AG10803 (cell line): ENCODE data around the gene BRCA1.
"Not testable (repeated sequence)": the region's sequence is repeated elsewhere in the genome, so short reads cannot be mapped to it uniquely, and the experiment has no call there.

Experiments used
- DNase-seq: peaks from one replicate; pipeline ENCODE4 v3.0.0; 2010; ENCODE audit warnings: low read depth
- H3K4me3 ChIP-seq: 2 replicates; pipeline ENCODE4 v1.5.1; 2011; ENCODE audit warnings: mild to moderate bottlenecking, low read length, control low read depth
- CTCF ChIP-seq: conservative IDR thresholded peaks from 2 replicates; pipeline ENCODE4 v1.5.1; 2011; ENCODE audit warnings: mild to moderate bottlenecking, low read length, control low read depth, inconsistent platforms

The BRCA1 gene

GRCh38 chr17:43118679-43119615, 6.2 kb downstream of the BRCA1 start:
- no peak for DNase-seq
- no peak for TF ChIP-seq CTCF
- no peak overlapping the region for H3K4me3 ChIP-seq

GRCh38 chr17:43114151-43114552, 11.0 kb downstream of the BRCA1 start:
- no peak overlapping the region for H3K4me3 ChIP-seq
- no peak for TF ChIP-seq CTCF
- no peak for DNase-seq

GRCh38 chr17:43106552-43106951, 18.6 kb downstream of the BRCA1 start:
- H3K4me3 ChIP-seq, result no peak overlapping the region
- no peak for DNase-seq
- TF ChIP-seq CTCF, result no peak

- TF ChIP-seq CTCF, result no peak
- no peak for DNase-seq
- H3K4me3 ChIP-seq, result no peak overlapping the region
These were observed 20.0 kb downstream of the BRCA1 start for GRCh38 chr17:43105146-43105545.

GRCh38 chr17:43104665-43105064, 20.5 kb downstream of the BRCA1 start:
- no peak overlapping the region for H3K4me3 ChIP-seq
- no peak for TF ChIP-seq CTCF
- no peak for DNase-seq

- not testable (repeated sequence) for H3K4me3 ChIP-seq, DNase-seq
These were observed 29.8 kb downstream of the BRCA1 start for GRCh38 chr17:43095364-43095763.

- no peak overlapping the region for H3K4me3 ChIP-seq
- TF ChIP-seq CTCF, result no peak
- DNase-seq, result peak; percentile 77
These were observed 30.9 kb downstream of the BRCA1 start for GRCh38 chr17:43094129-43094835.
